Heart left ventricle (tissue), 13 donors: Measurements from ENCODE around the gene ENOX1.

Experiments used
- CTCF ChIP-seq, 12 donors: fragments of 200-600 bp; sonication (generic) in 4 of 12; IDR thresholded peaks; one replicate each; pipeline versions ENCODE4 v1.5.0 to v1.8.0; 2018 to 2022; ENCODE audit warnings: antibody characterized with exemption in 12 of 12, mild to moderate bottlenecking in 5 of 12
- POLR2A ChIP-seq, 2 donors: fragments of 450-650 bp; IDR thresholded peaks; one replicate each; pipeline ENCODE4 v1.6.1; 2017; ENCODE audit warnings: antibody characterized with exemption in 2 of 2, mild to moderate bottlenecking in 2 of 2, moderate library complexity in 2 of 2
- donor health status: ischemic (EF 13 %, LVEDD 7.1; RV severe dilation, severe dysfunction).
- donor health status: DM: no; HTN: yes; CAD: no.
- donor health status: DM: no; HTN: no; CAD: no.
- donor health status: ischemic (EF 25% LVEDD 6.9; RV normal size, moderate dysfunction).
- donor health status: ischemic (EF 25% LVEDD 5.7; RV mildly dilated, moderate dysfunction).
- donor health status: ischemic (EF 35%, LVEDD 5.7; RV mildly dilated, moderate dysfunction).
- donor health status: nonischemic (EF 11% LVEDD 7.7; RV severe dilation, severe dysfunction).
- donor health status: DM: yes; HTN: yes; CAD: no.
- donor health status: PGD.
- donor health status: ischemic (EF 29% LVEDD 5.4; RV normal size, mild dysfunction).
- donor health status: nonischemic (EF 23%, LVEDD 6.1; RV moderate dilation, normal function).

GRCh38 chr13:43245374-43245964, 541.3 kb downstream of the ENOX1 start:
- TF ChIP-seq POLR2A (IDR thresholded peaks at IDR 0.05): no peak
- TF ChIP-seq CTCF (IDR thresholded peaks at IDR 0.05): no peak
